GM18505 (cell line): ENCODE data around the gene USP15.
"Not testable (repeated sequence)": the region's sequence is repeated elsewhere in the genome, so short reads cannot be mapped to it uniquely, and the experiment has no call there.

Experiments used
- ATAC-seq: cut with Tn5 transposase; IDR thresholded peaks from one replicate; pipeline ENCODE4 v1.9.1; 2021; ENCODE audit not compliant: unreplicated experiment
- POLR2A ChIP-seq: IDR thresholded peaks from 4 replicates; pipeline ENCODE4 v1.6.1; 2011; ENCODE audit warnings: borderline replicate concordance; ENCODE audit not compliant: insufficient read depth, insufficient read length; ENCODE audit errors: extremely low read depth

USP15 gene

GRCh38 chr12:62332598-62332997 is 72.4 kb downstream of the USP15 start:
- no peak for TF ChIP-seq POLR2A
- ATAC-seq, result no peak

GRCh38 chr12:62335057-62335456 is 74.9 kb downstream of the USP15 start:
- ATAC-seq, result no peak
- TF ChIP-seq POLR2A, result no peak

DNA sequence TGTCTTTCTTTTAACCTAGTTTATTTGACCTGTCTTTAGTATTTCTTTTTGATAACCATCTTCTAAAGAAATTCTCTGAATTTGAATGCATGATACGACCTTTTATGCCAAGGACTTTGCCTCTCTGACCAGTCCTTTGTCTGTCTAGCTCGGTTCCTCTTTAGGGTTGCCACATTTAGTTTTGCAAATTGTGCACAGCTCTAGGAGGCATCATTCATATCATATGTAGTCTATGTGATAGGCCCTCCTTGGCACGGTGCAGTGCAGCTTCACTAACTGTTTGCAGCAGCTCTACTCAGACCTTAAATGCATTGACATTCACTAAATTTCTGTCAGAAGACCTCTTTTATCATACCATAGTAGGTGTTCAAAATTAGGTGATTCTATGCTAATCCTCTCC is 75.6 kb downstream of the USP15 start:
- no peak for TF ChIP-seq POLR2A
- ATAC-seq, result no peak

DNA sequence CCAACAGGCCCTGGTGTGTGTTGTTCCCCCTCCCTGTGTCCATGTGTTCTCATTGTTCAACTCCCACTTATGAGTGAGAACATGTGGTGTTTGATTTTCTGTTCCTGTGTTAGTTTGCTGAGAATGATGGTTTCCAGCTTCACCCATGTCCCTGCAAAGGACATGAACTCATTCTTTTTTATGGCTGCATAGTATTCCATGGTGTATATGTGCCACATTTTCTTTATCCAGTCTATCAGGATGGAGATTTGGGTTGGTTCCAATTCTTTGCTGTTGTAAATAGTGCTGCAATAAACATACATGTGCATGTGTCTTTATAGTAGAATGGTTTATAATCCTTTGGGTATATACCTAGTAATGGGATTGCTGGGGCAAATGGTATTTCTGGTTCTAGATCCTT is 77.4 kb downstream of the USP15 start:
- not testable (repeated sequence) for ATAC-seq

- ATAC-seq, result not testable (repeated sequence)
These were observed 82.6 kb downstream of the USP15 start for GRCh38 chr12:62342614-62343303.

DNA sequence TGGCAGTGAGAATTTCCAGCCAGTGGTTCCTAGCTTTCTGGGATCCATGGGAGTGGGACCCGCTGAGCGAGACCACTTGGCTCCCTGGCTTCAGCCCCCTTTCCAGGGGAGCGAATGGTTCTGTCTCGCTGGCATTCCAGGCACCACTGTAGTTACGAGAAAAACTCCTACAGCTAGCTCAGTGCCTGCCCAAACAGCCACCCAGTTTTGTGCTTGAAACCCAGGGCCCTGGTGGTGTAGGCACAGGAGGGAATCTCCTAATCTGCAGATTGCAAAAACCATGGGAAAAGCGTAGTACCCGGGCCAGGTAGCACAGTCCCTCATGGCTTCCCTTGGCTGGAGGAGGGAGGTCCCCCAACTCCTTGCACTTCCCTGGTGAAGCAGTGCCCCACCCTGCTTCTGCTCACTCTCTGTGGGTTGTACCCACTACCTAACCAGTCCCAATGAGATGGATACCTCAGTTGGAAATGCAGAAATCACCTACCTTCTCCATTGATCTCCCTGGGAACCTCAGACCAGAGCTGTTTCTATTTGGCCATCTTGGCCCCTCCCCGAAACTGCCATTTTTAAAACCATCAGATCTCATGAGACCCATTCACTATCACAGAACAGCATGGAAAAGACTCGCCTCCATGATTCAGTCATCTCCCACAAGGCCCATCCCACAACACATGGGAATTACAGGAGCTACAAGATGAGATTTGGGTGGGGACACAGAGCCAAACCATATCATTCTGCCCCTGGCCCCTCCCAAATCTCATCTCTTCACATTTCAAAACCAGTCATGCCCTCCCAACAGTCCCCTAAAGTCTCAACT is 83.3 kb downstream of the USP15 start:
- not testable (repeated sequence) for ATAC-seq

- ATAC-seq, result not testable (repeated sequence)
These were observed 84.7 kb downstream of the USP15 start for GRCh38 chr12:62344731-62345556.

DNA sequence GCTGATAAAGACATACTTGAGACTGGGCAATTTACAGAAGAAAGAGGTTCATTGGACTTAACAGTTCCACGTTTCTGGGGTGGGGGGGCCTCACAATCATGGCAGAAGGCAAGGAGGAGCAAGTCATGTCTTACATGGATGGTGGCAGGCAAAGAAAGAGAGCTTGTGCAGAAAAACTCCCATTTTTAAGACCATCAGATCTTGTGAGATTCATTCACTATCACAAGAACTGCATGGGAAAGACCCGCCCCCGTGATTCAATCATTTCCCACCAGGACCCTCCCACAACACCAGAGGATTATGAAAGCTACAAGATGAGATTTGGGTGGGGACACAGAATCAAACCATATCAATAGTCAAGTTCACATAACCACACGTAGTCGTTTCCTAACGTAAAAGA is 85.5 kb downstream of the USP15 start:
- no peak for ATAC-seq
- TF ChIP-seq POLR2A, result no peak

DNA sequence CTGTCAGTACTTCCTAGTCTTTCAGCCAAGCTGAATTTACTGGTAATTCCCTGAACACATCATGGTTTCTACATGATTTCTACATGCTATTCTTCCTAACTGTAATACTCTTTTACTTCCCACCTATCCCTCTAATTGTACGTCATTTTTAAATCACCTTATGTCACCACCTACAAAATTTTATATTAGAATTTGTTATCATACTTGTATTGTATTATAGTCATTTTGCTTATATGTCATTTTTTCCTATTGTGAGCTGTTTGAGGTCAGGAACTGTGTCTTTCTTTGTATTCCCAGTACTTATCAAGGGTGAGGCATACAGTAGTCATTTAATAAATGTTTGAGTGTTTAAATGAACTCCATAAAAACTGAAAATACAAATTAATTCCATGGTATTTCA is 86.6 kb downstream of the USP15 start:
- TF ChIP-seq POLR2A, result no peak
- ATAC-seq, result no peak

- TF ChIP-seq POLR2A, result no peak
- ATAC-seq, result no peak
These were observed 87.9 kb downstream of the USP15 start for GRCh38 chr12:62347922-62348650.

- no peak for TF ChIP-seq POLR2A
- ATAC-seq, result no peak
These were observed 90.3 kb downstream of the USP15 start for GRCh38 chr12:62350554-62350953.

DNA sequence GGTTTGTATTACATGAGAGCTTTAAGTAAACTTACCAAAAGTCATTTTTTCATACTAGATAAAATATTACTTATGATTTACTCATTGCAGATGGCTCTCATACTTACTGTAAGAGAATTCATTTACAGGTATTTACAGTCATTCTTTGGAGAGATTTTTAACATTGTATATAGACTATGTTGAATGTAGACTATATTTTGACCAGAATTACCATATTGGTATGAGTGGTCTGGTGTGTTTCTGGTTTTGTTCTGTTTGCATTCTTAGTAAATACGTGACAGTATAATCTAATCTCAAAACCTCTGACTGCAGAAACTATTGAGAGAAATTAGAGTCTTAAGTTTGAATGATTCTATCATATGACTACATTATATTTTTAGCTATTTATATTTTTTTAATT is 91.1 kb downstream of the USP15 start:
- no peak for ATAC-seq
- no peak for TF ChIP-seq POLR2A

DNA sequence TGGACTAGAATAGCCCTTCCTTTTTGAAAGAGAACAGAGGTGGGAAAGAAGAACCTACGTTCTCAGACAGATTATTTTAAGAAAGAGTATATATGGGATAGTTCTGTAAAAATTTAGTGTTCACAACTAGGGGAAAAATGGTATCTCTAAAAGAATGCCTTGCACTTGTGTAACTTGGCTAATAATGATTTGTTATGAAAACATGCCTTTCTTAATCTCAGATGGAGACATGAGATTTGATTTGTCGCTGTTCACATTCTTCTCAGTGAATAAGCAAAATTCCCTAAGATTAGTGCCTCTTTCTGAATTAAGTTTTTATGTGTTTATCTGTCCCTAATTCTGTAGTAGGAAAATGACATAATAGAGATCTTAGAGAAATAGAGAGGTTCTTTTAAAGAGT is 100.8 kb downstream of the USP15 start:
- no peak for TF ChIP-seq POLR2A
- ATAC-seq, result no peak
